Naive thymus-derived CD4-positive, alpha-beta T cell (primary cell): Measurements from ENCODE around the gene KCNK15. TPM values are rescaled to one million over a fixed set of nuclear protein-coding genes. Genes with fewer than 3 reads are reported as not detected.
A peak's percentile ranks its signal among the peaks of the same experiment; 100 is the strongest.

Experiments
- ATAC-seq: fragments of 150-1000 bp; cut with Tn5 transposase; 2 replicates; pipeline ENCODE4 v1.10.0; 2021; ENCODE audit warnings: mild to moderate bottlenecking, moderate library complexity
- CTCF ChIA-PET: fragments of 350-600 bp; sonication (Branson Sonifier 250); formaldehyde crosslinking; loops from one replicate; lab custom pipeline; 2021; ENCODE audit warnings: antibody characterized with exemption; lab: Charles Lee
- POLR2A ChIA-PET: fragments of 350-600 bp; sonication (Branson Sonifier 250); formaldehyde crosslinking; loops from one replicate; lab custom pipeline; 2021; ENCODE audit warnings: antibody characterized with exemption, inconsistent platforms; lab: Charles Lee
- DNase-seq, 9 donors: peaks; one replicate each; pipeline versions ENCODE4 v3.0.0 to v3.0.0-alpha.2; 2020 to 2022; ENCODE audit warnings: mixed read lengths in 1 of 9
- H3K27ac ChIP-seq: one replicate; pipeline ENCODE4 v1.7.0; 2013; ENCODE audit warnings: mild to moderate bottlenecking, low read depth, low read length, moderate library complexity
- H3K27me3 ChIP-seq, 2 donors: one replicate each; pipeline ENCODE4 v1.7.0; 2013; ENCODE audit warnings: low read length in 2 of 2, mild to moderate bottlenecking in 2 of 2, moderate library complexity in 2 of 2; ENCODE audit not compliant: control insufficient read depth in 2 of 2, insufficient read depth in 2 of 2
- H3K36me3 ChIP-seq, 3 experiments: 1 replicate in 2 of 3; 2 replicates in 1 of 3; pipeline ENCODE4 v1.7.0; 2013; ENCODE audit warnings: low read length in 3 of 3, mild to moderate bottlenecking in 3 of 3, moderate library complexity in 1 of 3; ENCODE audit not compliant: insufficient read depth in 3 of 3, control insufficient read depth in 2 of 3
- H3K4me1 ChIP-seq, 2 donors: one replicate each; pipeline ENCODE4 v1.7.0; 2013; ENCODE audit warnings: low read length in 2 of 2, mild to moderate bottlenecking in 2 of 2, moderate library complexity in 1 of 2; ENCODE audit not compliant: control insufficient read depth in 2 of 2, insufficient read depth in 2 of 2
- H3K4me3 ChIP-seq: 2 replicates; pipeline ENCODE4 v1.7.0; 2013; ENCODE audit warnings: mild to moderate bottlenecking, low read length
- H3K9me3 ChIP-seq, 3 experiments: 1 replicate in 2 of 3; 2 replicates in 1 of 3; pipeline ENCODE4 v1.7.0; 2013; ENCODE audit warnings: low read length in 3 of 3; ENCODE audit not compliant: control insufficient read depth in 2 of 3
- H3K27ac Mint-ChIP-seq, 9 donors: one replicate each; pipeline ENCODE4 v1.8.0; 2020 to 2022; ENCODE audit warnings: mixed read lengths in 9 of 9, mild to moderate bottlenecking in 8 of 9, moderate library complexity in 5 of 9, inconsistent platforms in 2 of 9
- H3K27me3 Mint-ChIP-seq, 5 donors: one replicate each; pipeline ENCODE4 v1.8.0; 2021 to 2022; ENCODE audit warnings: mixed read lengths in 5 of 5, mild to moderate bottlenecking in 1 of 5
- H3K36me3 Mint-ChIP-seq, 5 donors: one replicate each; pipeline ENCODE4 v1.8.0; 2020 to 2022; ENCODE audit warnings: mixed read lengths in 5 of 5, mild to moderate bottlenecking in 3 of 5, inconsistent platforms in 1 of 5
- H3K4me1 Mint-ChIP-seq, 7 donors: one replicate each; pipeline ENCODE4 v1.8.0; 2020 to 2022; ENCODE audit warnings: mixed read lengths in 7 of 7, mild to moderate bottlenecking in 3 of 7, inconsistent platforms in 1 of 7
- H3K4me3 Mint-ChIP-seq, 10 donors: one replicate each; pipeline ENCODE4 v1.8.0; 2020 to 2022; ENCODE audit warnings: mild to moderate bottlenecking in 10 of 10, mixed read lengths in 10 of 10, moderate library complexity in 6 of 10, inconsistent platforms in 2 of 10
- H3K9me3 Mint-ChIP-seq, 11 donors: one replicate each; pipeline ENCODE4 v1.8.0; 2020 to 2022; ENCODE audit warnings: mixed read lengths in 11 of 11, mild to moderate bottlenecking in 4 of 11, inconsistent platforms in 1 of 11, moderate library complexity in 1 of 11
- intact Hi-C, 2 donors: fragments of 100-400 bp; cut with micrococcal nuclease; formaldehyde crosslinking; loops; one replicate each; pipeline ENCODE4 v1.15.1; 2023
- polyA plus RNA-seq, 2 donors: library from polyadenylated mRNA; unstranded; fragments of 300-500 nt; fragmentation: Illumina TruSeq; gene quantifications; one replicate each; pipeline ENCODE4 v1.2.3, GENCODE V29; 2021
- total RNA-seq, 6 experiments: library from RNA in 5 of 6; stranded (reverse) in 5 of 6; gene quantifications; 1 replicate in 5 of 6; 2 replicates in 1 of 6; pipeline ENCODE4 v1.2.3 and lab custom pipeline; 2021 to 2026

Gene KCNK15
- total and polyA plus RNA-seq, 7 experiments from 2014 or later: 0.19 TPM; not detected in 6

DNA sequence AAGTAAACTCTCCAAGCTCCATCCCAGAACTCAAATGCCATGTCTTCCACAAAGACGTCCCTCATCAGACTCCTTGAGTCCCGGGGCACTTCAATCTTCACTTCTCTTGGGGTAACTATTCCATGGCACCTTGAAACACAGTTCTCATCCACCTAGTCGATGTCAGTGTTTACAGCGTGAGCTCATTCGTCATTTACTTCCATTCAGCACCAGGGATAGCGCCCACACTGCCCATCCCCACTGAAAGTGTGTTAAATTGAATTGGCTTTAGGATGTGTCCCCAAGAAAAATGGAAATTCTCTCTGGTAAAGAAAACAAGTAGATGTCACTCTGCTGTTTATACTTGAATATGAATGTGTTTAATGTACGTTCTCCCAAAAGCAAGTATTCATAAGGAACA lies 31.3 kb downstream of the KCNK15 start:
- Mint-ChIP-seq H3K27me3 (peaks cover 3 to 27% (median 19%) of the 10 kb centered on the region in 5 donors), H3K36me3 (peaks cover 0 to 9% (median 0%) of the 10 kb centered on the region in 5 donors), H3K9me3 (peaks cover 0 to 11% (median 4%) of the 10 kb centered on the region in 11 donors), H3K27ac (no peak overlapping the region), H3K4me3 (no peak overlapping the region), H3K4me1 (no peaks in the 10 kb centered on the region)
- ChIA-PET POLR2A (no interaction called here), CTCF (no interaction called here)
- Histone ChIP-seq H3K36me3 (no peaks in the 10 kb centered on the region), H3K27ac (no peak overlapping the region), H3K4me3 (no peak overlapping the region), H3K4me1 (no peaks in the 10 kb centered on the region), H3K9me3 (no peaks in the 10 kb centered on the region), H3K27me3 (peaks cover 0 to 3% of the 10 kb centered on the region in 2 donors)
- DNase-seq (no peak), ATAC-seq (no peak)
- intact Hi-C loops: no loop called here

DNA sequence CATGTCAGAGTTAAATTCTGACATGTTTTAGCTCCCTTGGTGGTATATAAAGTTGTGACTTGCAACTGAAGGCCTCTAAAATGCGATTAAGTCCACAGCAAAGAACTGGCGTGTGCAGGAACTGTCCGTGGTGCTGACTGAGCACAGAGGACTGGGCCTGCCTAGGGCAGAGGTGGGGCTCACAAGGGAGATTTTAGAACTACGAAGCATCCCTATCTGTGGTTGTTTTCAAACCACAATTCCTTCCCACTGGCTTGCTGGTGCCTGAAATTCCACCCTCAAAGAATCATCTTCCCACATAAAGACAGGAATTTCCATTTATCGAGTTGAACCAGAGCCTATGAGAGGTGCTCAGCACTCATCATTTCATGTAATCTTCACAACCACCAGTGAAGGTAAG lies 34.6 kb downstream of the KCNK15 start:
- Mint-ChIP-seq H3K9me3 (peaks cover 0 to 11% (median 4%) of the 10 kb centered on the region in 11 donors), H3K27me3 (peaks cover 3 to 27% (median 26%) of the 10 kb centered on the region in 5 donors), H3K4me3 (no peak overlapping the region), H3K36me3 (peaks cover 0 to 9% (median 0%) of the 10 kb centered on the region in 5 donors), H3K4me1 (no peaks in the 10 kb centered on the region), H3K27ac (no peak overlapping the region)
- no peaks in the 10 kb centered on the region for H3K9me3 ChIP-seq
- H3K4me3 ChIP-seq: no peak overlapping the region
- no peak overlapping the region for H3K27ac ChIP-seq
- DNase-seq (peak in 5 of 9 donors; percentile 15 to 44 (median 32)), ATAC-seq (no peak)
- H3K36me3 ChIP-seq: no peaks in the 10 kb centered on the region
- POLR2A ChIA-PET: no interaction called here
- CTCF ChIA-PET: no interaction called here
- no peaks in the 10 kb centered on the region for H3K4me1 ChIP-seq
- intact Hi-C loops: no loop called here
- peaks cover 0 to 3% of the 10 kb centered on the region in 2 donors for H3K27me3 ChIP-seq

DNA sequence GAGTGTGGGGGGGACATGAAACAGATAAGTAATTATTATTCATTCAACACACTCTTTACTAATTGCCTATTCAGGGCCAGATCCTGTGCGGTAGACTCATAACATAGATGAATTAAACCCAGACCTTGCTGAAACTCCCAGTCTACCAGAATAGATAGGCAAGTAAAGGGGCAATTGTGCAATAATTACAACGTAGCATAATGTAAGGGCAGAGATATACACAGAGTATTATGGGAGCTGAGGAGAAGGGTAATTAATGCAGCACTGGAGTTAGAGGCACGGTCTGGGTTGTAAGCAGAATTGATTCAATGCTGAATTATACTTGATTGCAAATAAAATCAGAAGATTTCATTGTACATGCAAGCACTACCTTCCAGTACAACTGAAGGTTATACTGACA lies 35.5 kb downstream of the KCNK15 start:
- CTCF ChIA-PET: no interaction called here
- POLR2A ChIA-PET: no interaction called here

DNA sequence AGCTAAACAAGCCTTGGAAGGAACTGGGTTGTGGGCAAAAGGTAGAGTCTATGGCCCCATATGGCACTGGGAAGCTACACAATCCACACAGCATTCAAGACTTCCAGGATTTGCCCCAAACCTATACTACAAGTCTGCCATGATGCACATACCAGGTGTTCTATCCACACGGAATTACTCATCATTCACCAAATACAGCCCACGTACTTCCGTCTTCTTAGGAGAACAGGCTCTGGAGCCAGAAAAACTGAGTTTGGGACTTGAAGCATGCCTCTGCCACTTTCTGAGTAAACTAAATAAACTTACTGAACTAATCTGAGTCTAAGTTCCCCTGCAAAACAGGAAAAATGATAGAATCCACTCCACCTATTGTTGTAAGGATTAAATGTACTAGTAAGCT lies 36.1 kb downstream of the KCNK15 start:
- H3K27me3 ChIP-seq: peaks cover 0 to 3% of the 10 kb centered on the region in 2 donors
- ATAC-seq: no peak
- POLR2A ChIA-PET: no interaction called here
- no peak for DNase-seq
- CTCF ChIA-PET: no interaction called here
- H3K4me1 ChIP-seq: no peaks in the 10 kb centered on the region
- no peaks in the 10 kb centered on the region for H3K36me3 ChIP-seq
- H3K36me3 Mint-ChIP-seq: peaks cover 0 to 9% (median 0%) of the 10 kb centered on the region in 5 donors
- intact Hi-C loops: no loop called here
- no peak overlapping the region for H3K4me3 ChIP-seq
- no peaks in the 10 kb centered on the region for H3K9me3 ChIP-seq
- H3K4me1 Mint-ChIP-seq: no peaks in the 10 kb centered on the region
- no peak overlapping the region for H3K27ac ChIP-seq
- H3K9me3 Mint-ChIP-seq: peaks cover 0 to 11% (median 2%) of the 10 kb centered on the region in 11 donors
- no peak overlapping the region for H3K27ac Mint-ChIP-seq
- H3K4me3 Mint-ChIP-seq: no peak overlapping the region
- peaks cover 4 to 32% (median 23%) of the 10 kb centered on the region in 5 donors for H3K27me3 Mint-ChIP-seq

More for the DNA sequence above, 35.5 kb downstream of the KCNK15 start:
- intact Hi-C loops: no loop called here
- H3K9me3 Mint-ChIP-seq: peaks cover 0 to 11% (median 4%) of the 10 kb centered on the region in 11 donors
- Histone ChIP-seq H3K4me1 (no peaks in the 10 kb centered on the region), H3K27ac (no peak overlapping the region), H3K36me3 (no peaks in the 10 kb centered on the region), H3K27me3 (peaks cover 0 to 3% of the 10 kb centered on the region in 2 donors), H3K9me3 (no peaks in the 10 kb centered on the region), H3K4me3 (no peak overlapping the region)
- H3K4me1 Mint-ChIP-seq: no peaks in the 10 kb centered on the region
- ATAC-seq (no peak), DNase-seq (no peak)
- H3K27me3 Mint-ChIP-seq: peaks cover 3 to 31% (median 26%) of the 10 kb centered on the region in 5 donors
- H3K36me3 Mint-ChIP-seq: peaks cover 0 to 9% (median 0%) of the 10 kb centered on the region in 5 donors
- no peak overlapping the region for H3K4me3 Mint-ChIP-seq
- no peak overlapping the region for H3K27ac Mint-ChIP-seq

DNA sequence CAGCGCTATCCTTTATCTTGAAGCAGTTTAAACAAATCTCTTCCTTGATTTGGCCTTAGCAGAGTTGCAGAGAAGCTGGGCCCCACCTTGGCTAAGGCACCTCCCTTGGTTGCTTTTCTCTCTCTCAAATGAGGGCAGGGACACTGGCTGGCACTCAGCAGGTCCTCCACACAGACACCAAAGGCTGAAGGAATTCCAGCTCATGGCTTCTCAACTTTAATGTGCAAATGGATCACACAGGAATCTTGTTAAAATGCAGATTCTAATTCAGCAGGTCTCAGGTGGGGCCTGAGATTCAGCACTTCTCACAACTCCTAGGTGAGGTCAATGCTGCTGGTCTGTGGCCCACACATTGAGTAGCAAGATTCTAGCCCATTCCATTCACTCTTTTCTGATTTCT lies 39.0 kb downstream of the KCNK15 start:
- ChIA-PET CTCF (no interaction called here), POLR2A (no interaction called here)
- Mint-ChIP-seq H3K4me3 (no peak overlapping the region), H3K27me3 (peaks cover 9 to 37% (median 20%) of the 10 kb centered on the region in 5 donors), H3K9me3 (peaks cover 0 to 8% (median 2%) of the 10 kb centered on the region in 11 donors), H3K4me1 (no peaks in the 10 kb centered on the region), H3K36me3 (peaks cover 0 to 3% (median 0%) of the 10 kb centered on the region in 5 donors), H3K27ac (no peak overlapping the region)
- Histone ChIP-seq H3K27ac (no peak overlapping the region), H3K4me3 (no peak overlapping the region), H3K9me3 (no peaks in the 10 kb centered on the region), H3K36me3 (no peaks in the 10 kb centered on the region), H3K27me3 (peaks cover 0 to 3% of the 10 kb centered on the region in 2 donors), H3K4me1 (no peaks in the 10 kb centered on the region)
- DNase-seq (no peak), ATAC-seq (no peak)
- intact Hi-C loops: no loop called here

DNA sequence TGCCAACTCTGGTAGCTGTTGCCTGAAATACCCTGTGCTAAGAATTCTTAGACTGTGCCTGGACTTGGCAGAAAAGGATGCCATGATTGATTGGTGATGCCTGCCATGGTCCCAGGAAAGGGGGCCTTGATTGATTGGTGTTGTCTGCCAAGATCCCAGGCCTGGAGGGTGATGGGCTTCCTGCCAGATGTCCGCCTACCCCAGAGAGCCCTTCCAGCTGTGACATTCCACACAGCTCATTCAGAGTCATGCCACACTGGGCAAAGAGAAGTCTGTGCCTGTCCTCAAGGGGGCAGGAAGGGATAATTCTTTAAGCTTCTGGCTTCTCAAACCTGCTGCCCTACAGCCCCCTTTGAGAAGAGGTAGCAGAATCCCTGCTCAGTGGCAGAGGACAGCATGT lies 40.1 kb downstream of the KCNK15 start:
- H3K27ac ChIP-seq: no peak overlapping the region
- H3K4me3 Mint-ChIP-seq: no peak overlapping the region
- H3K9me3 Mint-ChIP-seq: peaks cover 0 to 6% (median 2%) of the 10 kb centered on the region in 11 donors
- peaks cover 0 to 3% (median 0%) of the 10 kb centered on the region in 5 donors for H3K36me3 Mint-ChIP-seq
- peaks cover 6 to 36% (median 19%) of the 10 kb centered on the region in 5 donors for H3K27me3 Mint-ChIP-seq
- no peaks in the 10 kb centered on the region for H3K4me1 ChIP-seq
- H3K36me3 ChIP-seq: no peaks in the 10 kb centered on the region
- ChIA-PET POLR2A (interaction anchor here (0.6 kb wide), 1 partner anchor 40 kb away, joined by 3 read pairs; the partner anchor contains the start of gene KCNK15), CTCF (no interaction called here)
- H3K4me3 ChIP-seq: no peak overlapping the region
- no peak for ATAC-seq
- no peak for DNase-seq
- no peaks in the 10 kb centered on the region for H3K27me3 ChIP-seq
- no peaks in the 10 kb centered on the region for H3K4me1 Mint-ChIP-seq
- intact Hi-C loops: loop anchor here in 1 of 2 donors (2.0 kb wide), 1 partner anchor 47 kb away; no protein-coding TSS in a partner anchor
- no peak overlapping the region for H3K27ac Mint-ChIP-seq
- H3K9me3 ChIP-seq: no peaks in the 10 kb centered on the region

DNA sequence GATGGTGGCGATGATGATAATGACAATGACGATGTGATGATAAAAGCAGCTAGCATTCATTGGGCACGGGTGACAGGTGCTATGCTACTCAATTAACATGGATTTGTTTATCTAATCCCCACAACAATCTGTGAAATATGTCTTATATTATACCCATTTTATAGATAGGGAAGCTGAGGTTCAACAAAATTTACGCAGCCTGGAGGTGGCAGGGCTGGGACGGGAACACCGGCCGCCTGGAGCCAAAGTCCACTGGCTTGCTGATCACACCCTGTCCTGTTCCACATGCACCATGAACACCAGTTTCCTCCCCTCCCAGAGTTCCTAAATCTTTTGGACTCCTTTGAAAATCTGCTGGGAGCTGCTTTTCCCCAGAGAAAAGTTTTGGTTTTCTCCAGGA lies 41.6 kb downstream of the KCNK15 start:
- H3K4me3 Mint-ChIP-seq: no peak overlapping the region
- CTCF ChIA-PET: interaction anchor here (1.0 kb wide), 1 partner anchor 13 kb away, joined by 3 read pairs; no protein-coding TSS in a partner anchor
- POLR2A ChIA-PET: no interaction called here
- H3K27ac Mint-ChIP-seq: no peak overlapping the region
- H3K9me3 Mint-ChIP-seq: peaks cover 0 to 3% (median 0%) of the 10 kb centered on the region in 11 donors
- no peaks in the 10 kb centered on the region for H3K36me3 ChIP-seq
- no peak overlapping the region for H3K4me3 ChIP-seq
- no peaks in the 10 kb centered on the region for H3K4me1 Mint-ChIP-seq
- H3K4me1 ChIP-seq: no peaks in the 10 kb centered on the region
- ATAC-seq: no peak
- no peak overlapping the region for H3K27ac ChIP-seq
- no peak for DNase-seq
- intact Hi-C loops: loop anchor here in 1 of 2 donors (2.0 kb wide), 1 partner anchor 46 kb away; no protein-coding TSS in a partner anchor
- H3K36me3 Mint-ChIP-seq: no peaks in the 10 kb centered on the region
- no peaks in the 10 kb centered on the region for H3K27me3 ChIP-seq
- peaks cover 6 to 25% (median 15%) of the 10 kb centered on the region in 5 donors for H3K27me3 Mint-ChIP-seq
- H3K9me3 ChIP-seq: no peaks in the 10 kb centered on the region
